IPS DF 4.7 (cell line): ENCODE results near the gene AFAP1L2.

Source experiments
- DNase-seq: peaks from one replicate; pipeline ENCODE4 v3.0.0-alpha.2; 2013; ENCODE audit warnings: low spot score; ENCODE audit errors: extremely low read depth

AFAP1L2 gene

GRCh38 chr10:114391599-114391998 lies 12.7 kb downstream of the AFAP1L2 start:
- no peak for DNase-seq

GRCh38 chr10:114389426-114389825 lies 14.9 kb downstream of the AFAP1L2 start:
- no peak for DNase-seq

GRCh38 chr10:114388275-114388674 lies 16.0 kb downstream of the AFAP1L2 start:
- no peak for DNase-seq

GRCh38 chr10:114387784-114388183 lies 16.5 kb downstream of the AFAP1L2 start:
- DNase-seq: no peak

- no peak for DNase-seq
Observed at GRCh38 chr10:114386452-114386851, 17.9 kb downstream of the AFAP1L2 start.

GRCh38 chr10:114385557-114385956 lies 18.7 kb downstream of the AFAP1L2 start:
- no peak for DNase-seq

- DNase-seq: no peak
Observed at GRCh38 chr10:114384601-114385000, 19.7 kb downstream of the AFAP1L2 start.

GRCh38 chr10:114384181-114384580 lies 20.1 kb downstream of the AFAP1L2 start:
- no peak for DNase-seq

GRCh38 chr10:114380797-114381196 lies 23.5 kb downstream of the AFAP1L2 start:
- no peak for DNase-seq

GRCh38 chr10:114380060-114380459 lies 24.2 kb downstream of the AFAP1L2 start:
- no peak for DNase-seq

- DNase-seq: no peak
Observed at GRCh38 chr10:114379631-114380041, 24.7 kb downstream of the AFAP1L2 start.

- no peak for DNase-seq
Observed at GRCh38 chr10:114376523-114376922, 27.8 kb downstream of the AFAP1L2 start.

- DNase-seq: no peak
Observed at GRCh38 chr10:114375047-114375446, 29.3 kb downstream of the AFAP1L2 start.

GRCh38 chr10:114374053-114374791 lies 30.1 kb downstream of the AFAP1L2 start:
- DNase-seq: no peak

GRCh38 chr10:114373631-114374030 lies 30.7 kb downstream of the AFAP1L2 start:
- no peak for DNase-seq

GRCh38 chr10:114372995-114373394 lies 31.3 kb downstream of the AFAP1L2 start:
- no peak for DNase-seq

- DNase-seq: no peak
Observed at GRCh38 chr10:114372179-114372578, 32.1 kb downstream of the AFAP1L2 start.

GRCh38 chr10:114370966-114371365 lies 33.3 kb downstream of the AFAP1L2 start:
- DNase-seq: no peak

- no peak for DNase-seq
Observed at GRCh38 chr10:114370199-114370598, 34.1 kb downstream of the AFAP1L2 start.

GRCh38 chr10:114368057-114368391 lies 36.3 kb downstream of the AFAP1L2 start:
- DNase-seq: no peak

- DNase-seq: no peak
Observed at GRCh38 chr10:114367351-114368056, 36.8 kb downstream of the AFAP1L2 start.

GRCh38 chr10:114364726-114365125 lies 39.6 kb downstream of the AFAP1L2 start:
- DNase-seq: no peak
